T-helper 2 cell treated with Interferon-gamma antibody and Interleukin-4, amounts not matched to agents 5 μg/mL and 100 μg/mL, for 36 hours (primary cell): Measurements from ENCODE around the gene HLA-DMA.
A peak's percentile ranks its signal among the peaks of the same experiment; 100 is the strongest.

ENCODE experiments used
- DNase-seq: peaks from one replicate; pipeline ENCODE4 v3.0.0; 2021; ENCODE audit warnings: low spot score
- H3K27ac Mint-ChIP-seq: one replicate; pipeline ENCODE4 v1.8.0; 2021; ENCODE audit warnings: mild to moderate bottlenecking, mixed read lengths
- H3K27me3 Mint-ChIP-seq: one replicate; pipeline ENCODE4 v1.8.0; 2021; ENCODE audit warnings: low read depth, mixed read lengths
- H3K36me3 Mint-ChIP-seq: one replicate; pipeline ENCODE4 v1.8.0; 2021; ENCODE audit warnings: low read depth, mixed read lengths
- H3K4me1 Mint-ChIP-seq: one replicate; pipeline ENCODE4 v1.8.0; 2021; ENCODE audit warnings: low read depth, mixed read lengths
- H3K4me3 Mint-ChIP-seq: one replicate; pipeline ENCODE4 v1.8.0; 2022; ENCODE audit warnings: mild to moderate bottlenecking, moderate library complexity, mixed read lengths
- H3K9me3 Mint-ChIP-seq: one replicate; pipeline ENCODE4 v1.8.0; 2021; ENCODE audit warnings: mixed read lengths

HLA-DMA gene

GRCh38 chr6:32970413-32971241 is 17.7 kb upstream of the HLA-DMA start:
- Mint-ChIP-seq H3K4me3 (peak overlapping the region; percentile 93), H3K4me1 (peaks cover 21% of the 10 kb centered on the region), H3K9me3 (no peaks in the 10 kb centered on the region), H3K27me3 (no peaks in the 10 kb centered on the region), H3K27ac (peak overlapping the region; percentile 99), H3K36me3 (peaks cover 58% of the 10 kb centered on the region)
- peak; percentile 82 for DNase-seq

- peak overlapping the region; percentile 93 for H3K4me3 Mint-ChIP-seq
- no peaks in the 10 kb centered on the region for H3K27me3 Mint-ChIP-seq
- peak overlapping the region; percentile 99 for H3K27ac Mint-ChIP-seq
- peak; percentile 77 for DNase-seq
- H3K36me3 Mint-ChIP-seq: peaks cover 52% of the 10 kb centered on the region
- H3K4me1 Mint-ChIP-seq: peaks cover 18% of the 10 kb centered on the region
- no peaks in the 10 kb centered on the region for H3K9me3 Mint-ChIP-seq
Measured at GRCh38 chr6:32969685-32970412, 17.0 kb upstream of the HLA-DMA start.

GRCh38 chr6:32968867-32969684 is 16.2 kb upstream of the HLA-DMA start:
- Mint-ChIP-seq H3K27ac (peak overlapping the region; percentile 99), H3K27me3 (no peaks in the 10 kb centered on the region), H3K4me3 (peak overlapping the region; percentile 93), H3K4me1 (peaks cover 20% of the 10 kb centered on the region), H3K36me3 (peaks cover 44% of the 10 kb centered on the region), H3K9me3 (no peaks in the 10 kb centered on the region)
- DNase-seq: peak; percentile 64

GRCh38 chr6:32968093-32968866 is 15.4 kb upstream of the HLA-DMA start, which contains the start of gene BRD2:
Gene BRD2 (plus strand): TSS chr6:32968594. CDS start chr6:32972899, 4,305 bp downstream.
- H3K27ac Mint-ChIP-seq: peak within 1 kb of the TSS; percentile 99
- H3K4me3 Mint-ChIP-seq: peak within 1 kb of the TSS; percentile 93
- peak; percentile 97 for DNase-seq

GRCh38 chr6:32967151-32968091 is 14.5 kb upstream of the HLA-DMA start:
- peak overlapping the region; percentile 99 for H3K27ac Mint-ChIP-seq
- peaks cover 27% of the 10 kb centered on the region for H3K36me3 Mint-ChIP-seq
- H3K4me1 Mint-ChIP-seq: peaks cover 26% of the 10 kb centered on the region
- no peaks in the 10 kb centered on the region for H3K9me3 Mint-ChIP-seq
- H3K4me3 Mint-ChIP-seq: peak overlapping the region; percentile 93
- H3K27me3 Mint-ChIP-seq: no peaks in the 10 kb centered on the region
- no peak for DNase-seq

More at GRCh38 chr6:32968093-32968866, 15.4 kb upstream of the HLA-DMA start, which contains the start of gene BRD2:
- H3K27me3 Mint-ChIP-seq: no peaks in the 10 kb centered on the region
- H3K36me3 Mint-ChIP-seq: peaks cover 36% of the 10 kb centered on the region
- no peaks in the 10 kb centered on the region for H3K9me3 Mint-ChIP-seq
- H3K4me1 Mint-ChIP-seq: peaks cover 23% of the 10 kb centered on the region

GRCh38 chr6:32964776-32965175 is 11.9 kb upstream of the HLA-DMA start:
- H3K27me3 Mint-ChIP-seq: no peaks in the 10 kb centered on the region
- H3K4me3 Mint-ChIP-seq: no peak overlapping the region
- peaks cover 33% of the 10 kb centered on the region for H3K4me1 Mint-ChIP-seq
- no peaks in the 10 kb centered on the region for H3K9me3 Mint-ChIP-seq
- peaks cover 7% of the 10 kb centered on the region for H3K36me3 Mint-ChIP-seq
- no peak for DNase-seq
- no peak overlapping the region for H3K27ac Mint-ChIP-seq

- Mint-ChIP-seq H3K4me1 (peaks cover 33% of the 10 kb centered on the region), H3K4me3 (no peak overlapping the region), H3K9me3 (no peaks in the 10 kb centered on the region), H3K27me3 (no peaks in the 10 kb centered on the region), H3K36me3 (peaks cover 6% of the 10 kb centered on the region), H3K27ac (no peak overlapping the region)
- DNase-seq: no peak
Measured at GRCh38 chr6:32963866-32964265, 11.0 kb upstream of the HLA-DMA start.

GRCh38 chr6:32962213-32962826 is 9.4 kb upstream of the HLA-DMA start:
- no peaks in the 10 kb centered on the region for H3K9me3 Mint-ChIP-seq
- DNase-seq: no peak
- H3K4me3 Mint-ChIP-seq: no peak overlapping the region
- no peak overlapping the region for H3K27ac Mint-ChIP-seq
- H3K27me3 Mint-ChIP-seq: no peaks in the 10 kb centered on the region
- H3K4me1 Mint-ChIP-seq: peaks cover 34% of the 10 kb centered on the region
- H3K36me3 Mint-ChIP-seq: peaks cover 6% of the 10 kb centered on the region

- Mint-ChIP-seq H3K27me3 (no peaks in the 10 kb centered on the region), H3K36me3 (peaks cover 5% of the 10 kb centered on the region), H3K4me1 (peaks cover 23% of the 10 kb centered on the region), H3K27ac (no peak overlapping the region), H3K9me3 (no peaks in the 10 kb centered on the region), H3K4me3 (no peak overlapping the region)
- no peak for DNase-seq
Measured at GRCh38 chr6:32960563-32960962, 7.7 kb upstream of the HLA-DMA start.

- Mint-ChIP-seq H3K27ac (no peak overlapping the region), H3K9me3 (no peaks in the 10 kb centered on the region), H3K4me1 (peaks cover 37% of the 10 kb centered on the region), H3K4me3 (no peak overlapping the region), H3K36me3 (peaks cover 3% of the 10 kb centered on the region), H3K27me3 (no peaks in the 10 kb centered on the region)
- no peak for DNase-seq
Measured at GRCh38 chr6:32956176-32956575, 3.3 kb upstream of the HLA-DMA start.

GRCh38 chr6:32954986-32955802 is 2.3 kb upstream of the HLA-DMA start:
- Mint-ChIP-seq H3K4me3 (no peak overlapping the region), H3K27me3 (no peaks in the 10 kb centered on the region)

More at GRCh38 chr6:32954986-32955802, 2.3 kb upstream of the HLA-DMA start:
- no peak overlapping the region for H3K27ac Mint-ChIP-seq
- peaks cover 3% of the 10 kb centered on the region for H3K36me3 Mint-ChIP-seq
- H3K9me3 Mint-ChIP-seq: no peaks in the 10 kb centered on the region
- peaks cover 40% of the 10 kb centered on the region for H3K4me1 Mint-ChIP-seq
- no peak for DNase-seq
